ENCODE measurements around the gene TCP1.

- TF ChIP-seq EZH2phosphoT487 (IDR thresholded peaks at IDR 0.05; ENCODE audit: insufficient read depth, low read depth) (no peak), EZH2 (IDR thresholded peaks at IDR 0.05; ENCODE audit: insufficient read depth, poor library complexity, severe bottlenecking) (no peak)
Observed at GRCh38 chr6:159739341-159739740, 50.1 kb downstream of the TCP1 start.

Data from GM23248 (cell line).